Measurements from ENCODE around the gene TTLL11. TPM values are rescaled to one million over a fixed set of nuclear protein-coding genes. Genes with fewer than 3 reads are reported as not detected.

The TTLL11 gene
- total and polyA plus RNA-seq, 5 donors from 2014 or later: 2.0 to 6.1 (median 3.5) TPM

DNA sequence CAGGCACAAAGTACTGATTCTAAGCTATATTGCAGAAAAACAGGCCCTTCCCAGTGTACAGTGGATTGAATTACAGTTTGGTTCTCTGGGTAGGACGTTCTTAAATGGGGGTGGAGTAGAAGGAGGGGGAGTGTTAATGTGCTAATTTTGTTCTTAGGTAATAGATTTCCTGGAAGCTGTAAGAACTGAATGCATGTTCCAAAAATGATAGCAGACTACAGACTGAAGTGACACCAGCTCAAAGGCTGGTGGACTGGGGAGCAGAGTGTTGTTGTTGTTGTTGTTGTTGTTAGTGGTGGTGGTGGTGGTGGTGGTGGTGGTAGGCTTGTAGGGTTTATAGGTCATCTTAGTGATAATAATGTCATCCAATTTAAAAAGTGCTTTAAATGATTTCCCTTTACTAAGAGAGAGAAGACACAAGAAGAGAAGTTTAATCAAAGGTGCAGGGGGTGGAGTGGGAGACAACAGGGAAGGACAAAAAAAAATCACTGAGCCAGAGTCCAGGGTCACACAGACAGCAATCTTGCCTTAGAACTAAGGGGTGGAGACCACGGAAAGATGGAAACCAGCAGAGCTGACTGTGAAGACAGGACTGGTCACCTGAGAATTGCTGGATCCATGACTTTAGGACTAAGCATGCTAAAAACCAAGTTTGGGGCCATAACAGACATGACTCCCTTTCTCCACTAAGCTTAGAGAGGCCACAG is 27.0 kb downstream of the TTLL11 start:
- H3K9me3 ChIP-seq (ENCODE audit: control insufficient read depth in 2 of 2, low read length in 2 of 2): no peaks in the 10 kb centered on the region
- H3K4me1 ChIP-seq (ENCODE audit: control insufficient read depth, insufficient read depth, low read length, poor library complexity, severe bottlenecking): no peaks in the 10 kb centered on the region
- H3K27me3 ChIP-seq (ENCODE audit: control insufficient read depth, insufficient read depth, low read length): no peaks in the 10 kb centered on the region
- Mint-ChIP-seq H3K27me3 (no peaks in the 10 kb centered on the region), H3K9me3 (no peaks in the 10 kb centered on the region), H3K36me3 (peaks cover 16% of the 10 kb centered on the region), H3K4me3 (no peak overlapping the region), H3K27ac (no peak overlapping the region), H3K4me1 (peaks cover 4 to 11% (median 10%) of the 10 kb centered on the region in 4 donors)
- H3K36me3 ChIP-seq (ENCODE audit: control insufficient read depth, insufficient read depth, low read length): no peaks in the 10 kb centered on the region
- no peak overlapping the region for H3K27ac ChIP-seq (ENCODE audit: insufficient read depth, low read length, poor library complexity, severe bottlenecking)
- ATAC-seq (ENCODE audit: low read depth in 2 of 2): no peak
- H3K4me3 ChIP-seq (ENCODE audit: low read depth, low read length): no peak overlapping the region
- DNase-seq: no peak

DNA sequence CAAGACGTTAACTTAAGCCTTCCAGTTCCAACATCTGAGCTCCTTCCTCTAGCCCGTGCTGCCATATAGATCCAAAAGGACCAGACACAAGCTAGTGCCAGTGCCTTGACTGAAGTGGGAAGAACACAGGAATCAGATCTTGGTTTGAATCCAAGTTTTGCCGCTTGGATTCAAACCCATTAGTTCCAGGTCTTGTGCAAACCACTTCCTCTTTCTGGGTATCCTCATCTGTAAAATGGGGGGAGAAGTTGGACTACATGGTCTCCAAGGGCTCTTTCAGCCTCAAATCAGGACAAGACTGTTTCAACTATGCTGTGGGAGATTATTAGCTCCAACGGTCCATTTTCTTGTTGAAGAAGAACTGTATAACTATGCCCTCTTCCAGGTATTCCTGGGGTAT is 32.6 kb downstream of the TTLL11 start:
- no peak for DNase-seq
- no peak overlapping the region for H3K27ac ChIP-seq (ENCODE audit: insufficient read depth, low read length, poor library complexity, severe bottlenecking)
- Mint-ChIP-seq H3K27me3 (no peaks in the 10 kb centered on the region), H3K27ac (no peak overlapping the region), H3K36me3 (peaks cover 8% of the 10 kb centered on the region), H3K4me1 (peaks cover 0 to 9% (median 4%) of the 10 kb centered on the region in 4 donors), H3K9me3 (no peaks in the 10 kb centered on the region), H3K4me3 (no peak overlapping the region)
- no peak for ATAC-seq (ENCODE audit: low read depth in 2 of 2)
- H3K36me3 ChIP-seq (ENCODE audit: control insufficient read depth, insufficient read depth, low read length): no peaks in the 10 kb centered on the region
- H3K27me3 ChIP-seq (ENCODE audit: control insufficient read depth, insufficient read depth, low read length): no peaks in the 10 kb centered on the region
- no peaks in the 10 kb centered on the region for H3K9me3 ChIP-seq (ENCODE audit: control insufficient read depth in 2 of 2, low read length in 2 of 2)
- H3K4me3 ChIP-seq (ENCODE audit: low read depth, low read length): no peak overlapping the region
- no peaks in the 10 kb centered on the region for H3K4me1 ChIP-seq (ENCODE audit: control insufficient read depth, insufficient read depth, low read length, poor library complexity, severe bottlenecking)

DNA sequence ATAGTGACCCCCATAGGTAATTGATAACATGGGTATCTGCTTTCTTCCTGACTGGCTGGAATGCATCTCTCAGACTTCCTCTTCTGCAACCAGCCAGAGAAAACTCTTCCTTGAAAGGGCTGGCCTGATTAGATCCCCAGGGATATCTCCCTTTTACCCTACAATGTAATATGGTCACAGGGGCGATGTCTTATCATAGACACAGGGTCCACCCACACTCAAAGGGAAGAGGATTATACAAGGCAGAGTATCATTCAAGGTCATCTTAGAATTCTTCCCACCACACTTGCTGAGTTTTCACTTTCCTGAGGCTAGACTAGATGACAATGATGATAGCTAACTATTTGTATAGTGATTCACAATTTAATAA is 33.2 kb downstream of the TTLL11 start:
- DNase-seq (no peak), ATAC-seq (ENCODE audit: low read depth in 2 of 2) (no peak)
- Mint-ChIP-seq H3K36me3 (peaks cover 8% of the 10 kb centered on the region), H3K9me3 (no peaks in the 10 kb centered on the region), H3K27me3 (no peaks in the 10 kb centered on the region), H3K27ac (no peak overlapping the region), H3K4me3 (no peak overlapping the region), H3K4me1 (peaks cover 0 to 10% (median 4%) of the 10 kb centered on the region in 4 donors)
- no peaks in the 10 kb centered on the region for H3K4me1 ChIP-seq (ENCODE audit: control insufficient read depth, insufficient read depth, low read length, poor library complexity, severe bottlenecking)
- H3K27me3 ChIP-seq (ENCODE audit: control insufficient read depth, insufficient read depth, low read length): no peaks in the 10 kb centered on the region
- H3K9me3 ChIP-seq (ENCODE audit: control insufficient read depth in 2 of 2, low read length in 2 of 2): no peaks in the 10 kb centered on the region
- H3K36me3 ChIP-seq (ENCODE audit: control insufficient read depth, insufficient read depth, low read length): no peaks in the 10 kb centered on the region
- H3K4me3 ChIP-seq (ENCODE audit: low read depth, low read length): no peak overlapping the region
- H3K27ac ChIP-seq (ENCODE audit: insufficient read depth, low read length, poor library complexity, severe bottlenecking): no peak overlapping the region

DNA sequence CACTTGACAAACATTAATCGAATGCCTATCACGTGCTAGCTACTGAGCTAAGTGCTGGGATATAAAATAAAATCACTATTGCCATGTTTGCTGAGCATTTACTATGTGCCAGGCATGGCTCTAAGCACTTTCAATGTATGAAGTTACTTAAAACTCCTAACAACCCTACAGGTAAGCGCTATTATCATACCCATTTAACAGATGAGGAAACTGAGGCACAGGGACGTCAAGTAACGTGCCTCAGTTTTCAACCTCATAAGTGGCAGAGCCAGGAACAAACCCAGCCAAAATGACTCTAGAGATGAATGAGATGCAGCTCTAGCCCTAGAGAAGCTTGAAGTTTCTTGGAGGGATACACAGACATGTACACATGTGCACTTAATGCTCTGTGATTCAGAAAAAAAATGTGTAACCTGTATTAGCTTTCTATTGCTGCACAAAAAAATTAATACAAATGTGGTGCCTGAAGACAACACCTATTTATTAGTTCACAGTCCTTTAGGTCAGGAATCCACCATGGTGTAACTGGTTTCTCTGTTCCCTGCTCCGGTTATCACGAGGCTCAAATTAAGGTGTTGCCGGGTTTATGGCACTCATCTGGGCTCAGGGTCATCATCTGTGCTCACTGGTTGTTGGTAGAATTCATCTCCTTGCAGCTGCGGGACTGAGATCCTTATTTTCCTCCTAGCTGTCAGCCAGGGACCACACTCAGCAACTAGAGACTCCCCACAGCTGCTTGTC is 33.7 kb downstream of the TTLL11 start:
- ATAC-seq (ENCODE audit: low read depth in 2 of 2) (no peak), DNase-seq (no peak)
- H3K9me3 Mint-ChIP-seq: no peaks in the 10 kb centered on the region
- no peaks in the 10 kb centered on the region for H3K27me3 Mint-ChIP-seq
- no peaks in the 10 kb centered on the region for H3K9me3 ChIP-seq (ENCODE audit: control insufficient read depth in 2 of 2, low read length in 2 of 2)
- peaks cover 0 to 12% (median 1%) of the 10 kb centered on the region in 4 donors for H3K4me1 Mint-ChIP-seq
- H3K4me1 ChIP-seq (ENCODE audit: control insufficient read depth, insufficient read depth, low read length, poor library complexity, severe bottlenecking): no peaks in the 10 kb centered on the region
- no peak overlapping the region for H3K27ac Mint-ChIP-seq
- peaks cover 8% of the 10 kb centered on the region for H3K36me3 Mint-ChIP-seq
- H3K36me3 ChIP-seq (ENCODE audit: control insufficient read depth, insufficient read depth, low read length): no peaks in the 10 kb centered on the region
- H3K4me3 Mint-ChIP-seq: no peak overlapping the region
- H3K27ac ChIP-seq (ENCODE audit: insufficient read depth, low read length, poor library complexity, severe bottlenecking): no peak overlapping the region
- no peak overlapping the region for H3K4me3 ChIP-seq (ENCODE audit: low read depth, low read length)
- H3K27me3 ChIP-seq (ENCODE audit: control insufficient read depth, insufficient read depth, low read length): no peaks in the 10 kb centered on the region

DNA sequence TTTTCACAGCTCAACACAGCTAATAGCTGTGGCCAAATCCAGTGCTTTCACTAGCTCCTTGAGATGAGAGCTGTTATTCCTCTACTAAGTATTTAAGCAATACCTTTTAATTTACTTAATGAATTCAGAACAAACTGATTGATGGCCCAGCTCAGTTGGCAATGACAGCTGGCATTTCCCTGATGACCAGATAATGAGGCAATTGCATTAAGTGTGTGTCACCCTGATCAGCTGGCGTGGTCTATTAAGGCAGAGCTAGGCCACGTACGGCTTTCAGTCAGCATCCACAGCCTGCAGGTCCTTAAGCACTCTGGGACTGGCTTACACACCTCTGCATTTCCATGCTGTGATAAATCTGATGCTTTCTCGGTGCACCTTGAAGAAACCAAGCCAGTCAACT is 34.4 kb downstream of the TTLL11 start:
- Mint-ChIP-seq H3K27ac (no peak overlapping the region), H3K27me3 (no peaks in the 10 kb centered on the region), H3K4me1 (peaks cover 0 to 12% (median 0%) of the 10 kb centered on the region in 4 donors), H3K36me3 (peaks cover 8% of the 10 kb centered on the region), H3K9me3 (no peaks in the 10 kb centered on the region), H3K4me3 (no peak overlapping the region)
- H3K27me3 ChIP-seq (ENCODE audit: control insufficient read depth, insufficient read depth, low read length): no peaks in the 10 kb centered on the region
- H3K27ac ChIP-seq (ENCODE audit: insufficient read depth, low read length, poor library complexity, severe bottlenecking): no peak overlapping the region
- H3K9me3 ChIP-seq (ENCODE audit: control insufficient read depth in 2 of 2, low read length in 2 of 2): no peaks in the 10 kb centered on the region
- ATAC-seq (ENCODE audit: low read depth in 2 of 2) (no peak), DNase-seq (no peak)
- no peaks in the 10 kb centered on the region for H3K36me3 ChIP-seq (ENCODE audit: control insufficient read depth, insufficient read depth, low read length)
- H3K4me3 ChIP-seq (ENCODE audit: low read depth, low read length): no peak overlapping the region
- H3K4me1 ChIP-seq (ENCODE audit: control insufficient read depth, insufficient read depth, low read length, poor library complexity, severe bottlenecking): no peaks in the 10 kb centered on the region

DNA sequence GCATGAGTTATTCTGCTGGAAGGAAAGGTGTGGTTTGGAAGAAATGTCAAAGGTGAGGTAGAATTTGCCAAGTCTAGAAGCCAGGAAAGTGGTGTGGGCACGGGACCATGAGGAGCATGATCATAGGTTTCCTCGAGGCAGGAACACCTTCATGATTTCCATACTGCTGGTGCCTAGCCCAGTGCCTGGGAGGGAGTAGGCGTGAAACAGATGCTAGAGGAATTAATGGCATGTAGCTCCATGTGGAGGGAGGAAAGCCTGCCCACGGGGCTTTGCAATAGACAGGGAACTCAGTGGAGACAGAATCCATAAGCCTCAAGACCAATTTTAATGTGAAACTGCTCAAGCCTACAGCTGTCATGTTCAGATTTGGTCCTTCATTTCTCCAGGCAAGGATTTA is 35.1 kb downstream of the TTLL11 start:
- no peak overlapping the region for H3K27ac ChIP-seq (ENCODE audit: insufficient read depth, low read length, poor library complexity, severe bottlenecking)
- Mint-ChIP-seq H3K4me1 (peaks cover 0 to 12% (median 0%) of the 10 kb centered on the region in 4 donors), H3K9me3 (no peaks in the 10 kb centered on the region), H3K4me3 (no peak overlapping the region), H3K27me3 (no peaks in the 10 kb centered on the region), H3K27ac (no peak overlapping the region), H3K36me3 (peaks cover 8% of the 10 kb centered on the region)
- H3K9me3 ChIP-seq (ENCODE audit: control insufficient read depth in 2 of 2, low read length in 2 of 2): no peaks in the 10 kb centered on the region
- H3K4me1 ChIP-seq (ENCODE audit: control insufficient read depth, insufficient read depth, low read length, poor library complexity, severe bottlenecking): no peaks in the 10 kb centered on the region
- H3K27me3 ChIP-seq (ENCODE audit: control insufficient read depth, insufficient read depth, low read length): no peaks in the 10 kb centered on the region
- ATAC-seq (ENCODE audit: low read depth in 2 of 2) (no peak), DNase-seq (no peak)
- no peak overlapping the region for H3K4me3 ChIP-seq (ENCODE audit: low read depth, low read length)
- H3K36me3 ChIP-seq (ENCODE audit: control insufficient read depth, insufficient read depth, low read length): no peaks in the 10 kb centered on the region

DNA sequence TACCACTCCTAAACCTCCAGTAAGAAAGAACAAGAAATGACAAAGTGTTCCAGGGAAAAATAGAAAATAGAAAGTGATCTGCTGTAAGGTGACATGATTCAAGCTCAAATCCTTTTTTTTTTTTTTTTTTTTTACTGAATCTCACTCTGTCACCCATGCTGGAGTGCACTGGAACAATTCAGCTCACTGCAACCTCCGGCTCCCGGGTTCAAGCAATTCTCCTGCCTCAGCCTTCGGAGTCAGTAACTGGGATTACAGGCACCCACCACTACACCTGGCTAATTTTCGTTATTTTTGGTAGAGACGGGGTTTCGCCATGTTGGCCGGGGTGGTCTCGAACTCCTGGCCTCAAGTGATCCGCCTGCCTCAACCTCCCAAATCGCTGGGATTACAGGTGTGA is 35.9 kb downstream of the TTLL11 start:
- no peak for DNase-seq
- no peaks in the 10 kb centered on the region for H3K27me3 Mint-ChIP-seq
- peaks cover 0 to 11% (median 0%) of the 10 kb centered on the region in 4 donors for H3K4me1 Mint-ChIP-seq
- H3K4me3 ChIP-seq (ENCODE audit: low read depth, low read length): no peak overlapping the region
- no peak overlapping the region for H3K27ac Mint-ChIP-seq
- no peaks in the 10 kb centered on the region for H3K9me3 Mint-ChIP-seq
- no peaks in the 10 kb centered on the region for H3K9me3 ChIP-seq (ENCODE audit: control insufficient read depth in 2 of 2, low read length in 2 of 2)
- H3K36me3 ChIP-seq (ENCODE audit: control insufficient read depth, insufficient read depth, low read length): no peaks in the 10 kb centered on the region
- H3K4me1 ChIP-seq (ENCODE audit: control insufficient read depth, insufficient read depth, low read length, poor library complexity, severe bottlenecking): no peaks in the 10 kb centered on the region
- no peak for ATAC-seq (ENCODE audit: low read depth in 2 of 2)
- H3K27me3 ChIP-seq (ENCODE audit: control insufficient read depth, insufficient read depth, low read length): no peaks in the 10 kb centered on the region
- peaks cover 8% of the 10 kb centered on the region for H3K36me3 Mint-ChIP-seq
- H3K27ac ChIP-seq (ENCODE audit: insufficient read depth, low read length, poor library complexity, severe bottlenecking): no peak overlapping the region
- H3K4me3 Mint-ChIP-seq: no peak overlapping the region

DNA sequence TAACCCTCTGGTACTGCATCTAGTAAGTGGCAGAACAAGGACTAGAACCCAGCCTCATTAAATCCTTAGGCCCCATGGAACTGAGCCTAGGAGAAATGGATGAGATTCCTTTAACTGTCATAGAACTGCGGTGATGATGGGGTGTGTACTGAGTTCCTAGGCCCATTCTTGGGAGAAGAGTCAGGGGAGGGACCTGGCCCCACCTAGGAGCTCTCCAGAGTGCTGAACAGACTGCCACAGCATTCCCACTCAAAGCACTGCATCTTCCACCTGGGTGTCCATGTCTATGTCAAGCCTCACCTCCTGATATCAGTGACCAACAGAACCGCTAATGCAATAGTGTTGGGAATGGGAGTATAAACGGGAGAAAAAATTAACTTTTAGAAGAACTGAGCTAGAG is 36.6 kb downstream of the TTLL11 start:
- Mint-ChIP-seq H3K27me3 (no peaks in the 10 kb centered on the region), H3K4me3 (no peak overlapping the region), H3K36me3 (peaks cover 13% of the 10 kb centered on the region), H3K9me3 (no peaks in the 10 kb centered on the region), H3K4me1 (peaks cover 0 to 11% (median 1%) of the 10 kb centered on the region in 4 donors), H3K27ac (no peak overlapping the region)
- H3K4me1 ChIP-seq (ENCODE audit: control insufficient read depth, insufficient read depth, low read length, poor library complexity, severe bottlenecking): no peaks in the 10 kb centered on the region
- DNase-seq: no peak
- H3K9me3 ChIP-seq (ENCODE audit: control insufficient read depth in 2 of 2, low read length in 2 of 2): no peaks in the 10 kb centered on the region
- H3K27me3 ChIP-seq (ENCODE audit: control insufficient read depth, insufficient read depth, low read length): no peaks in the 10 kb centered on the region
- no peak overlapping the region for H3K4me3 ChIP-seq (ENCODE audit: low read depth, low read length)
- no peak for ATAC-seq (ENCODE audit: low read depth in 2 of 2)
- H3K27ac ChIP-seq (ENCODE audit: insufficient read depth, low read length, poor library complexity, severe bottlenecking): no peak overlapping the region
- no peaks in the 10 kb centered on the region for H3K36me3 ChIP-seq (ENCODE audit: control insufficient read depth, insufficient read depth, low read length)

Data from CD4-positive, CD25-positive, alpha-beta regulatory T cell (primary cell).